K562 (cell line): ENCODE results near the gene ABR. TPM values are rescaled to one million over a fixed set of nuclear protein-coding genes. Genes with fewer than 3 reads are reported as not detected.

Experiments used
- ATAC-seq: fragments of 200-7000 bp; cut with Tn5 transposase; 3 replicates; pipeline ENCODE4 v1.9.1; 2020; ENCODE audit warnings: moderate library complexity
- BruUV-seq: library from RNA; stranded (reverse); fragments of 400-500 nt; replicated peaks from 2 replicates; lab custom pipeline; 2021; lab: Mats Ljungman, UMichigan
- CTCF ChIA-PET: fragments of 300-600 bp; formaldehyde crosslinking; extraction: SDS; loops from one replicate; lab custom pipeline; 2021; ENCODE audit warnings: low intra/inter-chr PET ratio; lab: Yijun Ruan, JAX
- POLR2A ChIA-PET: fragments of 300-600, 350-650 bp; sonication (Branson Sonifier 250); formaldehyde crosslinking; extraction: SDS; loops from one replicate; lab custom pipeline; 2021; ENCODE audit warnings: antibody characterized with exemption, inconsistent platforms; lab: Yijun Ruan, JAX
- DNase-seq, 4 experiments: peaks; one replicate each; pipeline versions ENCODE4 v3.0.0 to v3.0.0-alpha.2; 2011 to 2018; ENCODE audit warnings: low spot score in 3 of 4, mixed read lengths in 3 of 4; ENCODE audit errors: extremely low read depth in 1 of 4
- FAIRE-seq: peaks from 2 replicates; lab custom pipeline; 2011; peaks lifted over from hg19 to GRCh38; lab: Jason Lieb, UNC
- H2AFZ ChIP-seq: 2 replicates; pipeline ENCODE4 v1.6.0; 2011; ENCODE audit warnings: low read depth, low read length, control low read depth, inconsistent platforms
- H3K27ac ChIP-seq: fragments of 200-600 bp; 3 replicates; pipeline ENCODE4 v1.8.0; 2011; ENCODE audit warnings: low read depth, mild to moderate bottlenecking, control low read depth, inconsistent platforms, low read length, moderate library complexity, mixed read lengths; ENCODE audit errors: extremely low read depth
- H3K27me3 ChIP-seq, 2 experiments: fragments of 300-600 bp in 1 of 2; 2 replicates in 1 of 2; 3 replicates in 1 of 2; pipeline versions ENCODE4 v1.6.0 to v1.8.0; 2011; ENCODE audit warnings: inconsistent platforms in 2 of 2, low read length in 2 of 2, mild to moderate bottlenecking in 1 of 2, mixed read lengths in 1 of 2, moderate library complexity in 1 of 2; ENCODE audit not compliant: control insufficient read depth in 2 of 2, insufficient read depth in 2 of 2
- H3K36me3 ChIP-seq: fragments of 300-600 bp; 3 replicates; pipeline ENCODE4 v1.8.0; 2011; ENCODE audit warnings: mild to moderate bottlenecking, low read length, inconsistent platforms; ENCODE audit not compliant: control insufficient read depth, insufficient read depth
- H3K4me1 ChIP-seq, 2 experiments: fragments of 200-600 bp in 1 of 2; replicated peaks in 1 of 2; 2 replicates in 1 of 2; 3 replicates in 1 of 2; pipeline versions ENCODE4 v1.5.1 to v1.8.0; 2011; ENCODE audit warnings: inconsistent platforms in 2 of 2, low read length in 2 of 2, mild to moderate bottlenecking in 1 of 2, mixed read lengths in 1 of 2, moderate library complexity in 1 of 2; ENCODE audit not compliant: control insufficient read depth in 2 of 2, insufficient read depth in 2 of 2
- H3K4me2 ChIP-seq: 2 replicates; pipeline ENCODE4 v1.6.1; 2011; ENCODE audit warnings: low read length, control low read depth, inconsistent platforms, mixed read lengths; ENCODE audit not compliant: insufficient read depth
- H3K4me3 ChIP-seq: fragments of 200-600 bp; sonication (generic), shearing (Covaris generic); 2 replicates; pipeline ENCODE4 v1.5.1; 2016; ENCODE audit warnings: control low read depth, inconsistent platforms
- H3K79me2 ChIP-seq: fragments of 200-600 bp; 3 replicates; pipeline ENCODE4 v1.8.0; 2011; ENCODE audit warnings: low read length, inconsistent platforms; ENCODE audit not compliant: control insufficient read depth, insufficient read depth
- H3K9ac ChIP-seq, 2 experiments: 2 replicates each; pipeline versions ENCODE4 v1.6.0 to v1.6.1; 2011; ENCODE audit warnings: low read depth in 2 of 2, low read length in 2 of 2, control low read depth in 1 of 2, inconsistent platforms in 1 of 2, mild to moderate bottlenecking in 1 of 2, mixed read lengths in 1 of 2; ENCODE audit not compliant: insufficient read depth in 1 of 2
- H3K9me1 ChIP-seq: one replicate; pipeline ENCODE4 v1.6.0; 2011; ENCODE audit warnings: inconsistent platforms, mild to moderate bottlenecking, low read length, moderate library complexity; ENCODE audit not compliant: control insufficient read depth, insufficient read depth
- H3K9me3 ChIP-seq: replicated peaks from 2 replicates; pipeline ENCODE4 v1.5.1; 2011; ENCODE audit warnings: low read depth, low read length, inconsistent platforms; ENCODE audit not compliant: control insufficient read depth, insufficient read depth
- H4K20me1 ChIP-seq: replicated peaks from 2 replicates; pipeline ENCODE4 v1.6.1; 2011; ENCODE audit warnings: low read length, inconsistent platforms, mixed read lengths; ENCODE audit not compliant: control insufficient read depth, insufficient read depth
- FOXJ3 ChIP-seq: sonication (generic); formaldehyde crosslinking; IDR thresholded peaks from 2 replicates; pipeline ENCODE4 v1.4.0; 2020; ENCODE audit warnings: mild to moderate bottlenecking, missing genetic modification reagents
- GATAD2A ChIP-seq: fragments of 450-650 bp; IDR thresholded peaks from 2 replicates; pipeline ENCODE4 v1.6.1; 2017
- KHSRP ChIP-seq: fragments of 450-650 bp; IDR thresholded peaks from 2 replicates; pipeline ENCODE4 v1.6.1; 2017
- PHF8 ChIP-seq: fragments of 200-600 bp; sonication (generic); IDR thresholded peaks from 2 replicates; pipeline ENCODE4 v1.6.1; 2012; ENCODE audit warnings: mixed run types, mild to moderate bottlenecking, inconsistent platforms, low read length, moderate library complexity, borderline replicate concordance
- RCOR1 ChIP-seq, 2 experiments: IDR thresholded peaks; 2 replicates each; pipeline ENCODE4 v1.6.1; 2012; ENCODE audit warnings: low read depth in 2 of 2, low read length in 2 of 2, borderline replicate concordance in 1 of 2, improper control_type of control experiment in 1 of 2
- WGBS: fragments of 100-300 bp; shearing (Covaris generic); methylation state at CpG from one replicate; pipeline ENCODE4 v1.1.6; 2016; ENCODE audit warnings: low coverage, mixed read lengths; ENCODE audit not compliant: insufficient coverage; ENCODE audit errors: missing lambda C conversion rate; 5-methylcytosine and 5-hydroxymethylcytosine counted together
- in situ Hi-C: fragments of 300-500 bp; cut with MboI; formaldehyde crosslinking; loops from 4 replicates; pipeline ENCODE4 v1.15.0; 2018; ENCODE audit warnings: inconsistent platforms, mixed read lengths
- intact Hi-C: fragments of 100-400 bp; cut with micrococcal nuclease; formaldehyde crosslinking; loops from 2 replicates; pipeline ENCODE4 v1.14.2; 2022
- polyA plus RNA-seq, 8 experiments: library from polyadenylated mRNA; depleted of rRNA in 4 of 8; stranded (reverse) in 5 of 8; unstranded in 3 of 8; fragments of >200 nt; fragmentation: Nextera tagmentation in 2 of 8; fragmentation: Illumina TruSeq in 1 of 8; extraction: Ambion mirVana in 2 of 8; extraction: Trizol in 1 of 8; gene quantifications; 2 replicates each; pipeline versions ENCODE4 v1.2.1 to v1.2.3, GENCODE V29; 2011 to 2014; ENCODE audit warnings: inconsistent platforms in 1 of 8, missing spikeins in 1 of 8
- total RNA-seq, 7 experiments: library from RNA; depleted of rRNA in 6 of 7; stranded (reverse); fragments of >200 nt in 6 of 7; fragmentation: Illumina TruSeq in 2 of 7; extraction: Trizol in 2 of 7; gene quantifications; 2 replicates each; pipeline versions ENCODE4 v1.2.1 to v1.2.3, GENCODE V29; 2011 to 2021; ENCODE audit warnings: low replicate concordance in 1 of 7
- TF ChIP-seq, protein P1 (sequence below): sonication (generic); formaldehyde crosslinking; IDR thresholded peaks from 2 replicates; pipeline ENCODE4 v1.8.0; 2022; ENCODE audit warnings: missing genetic modification reagents, mild to moderate bottlenecking, borderline replicate concordance
- TF ChIP-seq, protein P2 (sequence below): fragments of 450-650 bp; formaldehyde crosslinking; IDR thresholded peaks from 2 replicates; pipeline ENCODE4 v1.4.0; 2020; ENCODE audit warnings: mild to moderate bottlenecking

ABR gene
- total and polyA plus RNA-seq, 9 of the 15 experiments (the other 6 are each of a cell fraction or from before 2014, with no cell fraction given), result 0.07 to 1.6 (median 0.37) TPM; not detected in 1

GRCh38 chr17:1011138-1011537 is 168.6 kb downstream of the ABR start:
- Histone ChIP-seq H4K20me1 (no peaks in the 10 kb centered on the region), H3K4me3 (no peak overlapping the region), H3K27ac (no peak overlapping the region), H3K9me3 (no peaks in the 10 kb centered on the region), H2AFZ (no peak overlapping the region), H3K79me2 (no peaks in the 10 kb centered on the region), H3K9me1 (no peaks in the 10 kb centered on the region), H3K27me3 (peaks cover 0 to 39% of the 10 kb centered on the region in 2 experiments; a peak in 2 of 5 replicates), H3K4me1 (peaks cover 0 to 19% of the 10 kb centered on the region in 2 experiments; a peak in 2 of 5 replicates), H3K4me2 (no peak overlapping the region), H3K36me3 (no peaks in the 10 kb centered on the region), H3K9ac (no peak overlapping the region)
- in situ Hi-C loops, result no loop called here
- FAIRE-seq (no peak), DNase-seq (no peak), ATAC-seq (no peak)
- TF ChIP-seq KHSRP (no peak), GATAD2A (no peak), PHF8 (no peak), RCOR1 (IDR thresholded peaks at IDR 0.05; ENCODE audit: borderline replicate concordance in 1 of 2, low read depth in 2 of 2, low read length in 2 of 2) (no peak), FOXJ3 (no peak)
- TF ChIP-seq, protein P1, sequence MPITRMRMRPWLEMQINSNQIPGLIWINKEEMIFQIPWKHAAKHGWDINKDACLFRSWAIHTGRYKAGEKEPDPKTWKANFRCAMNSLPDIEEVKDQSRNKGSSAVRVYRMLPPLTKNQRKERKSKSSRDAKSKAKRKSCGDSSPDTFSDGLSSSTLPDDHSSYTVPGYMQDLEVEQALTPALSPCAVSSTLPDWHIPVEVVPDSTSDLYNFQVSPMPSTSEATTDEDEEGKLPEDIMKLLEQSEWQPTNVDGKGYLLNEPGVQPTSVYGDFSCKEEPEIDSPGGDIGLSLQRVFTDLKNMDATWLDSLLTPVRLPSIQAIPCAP (CRISPR knock-in tag), result no peak
- TF ChIP-seq, protein P2, sequence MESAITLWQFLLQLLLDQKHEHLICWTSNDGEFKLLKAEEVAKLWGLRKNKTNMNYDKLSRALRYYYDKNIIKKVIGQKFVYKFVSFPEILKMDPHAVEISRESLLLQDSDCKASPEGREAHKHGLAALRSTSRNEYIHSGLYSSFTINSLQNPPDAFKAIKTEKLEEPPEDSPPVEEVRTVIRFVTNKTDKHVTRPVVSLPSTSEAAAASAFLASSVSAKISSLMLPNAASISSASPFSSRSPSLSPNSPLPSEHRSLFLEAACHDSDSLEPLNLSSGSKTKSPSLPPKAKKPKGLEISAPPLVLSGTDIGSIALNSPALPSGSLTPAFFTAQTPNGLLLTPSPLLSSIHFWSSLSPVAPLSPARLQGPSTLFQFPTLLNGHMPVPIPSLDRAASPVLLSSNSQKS (CRISPR knock-in tag), result no peak
- 6% methylated on average over 6 of the region's 10 CpGs for WGBS
- POLR2A ChIA-PET, result interaction anchor here (0.7 kb wide), 1 partner anchor 15 kb away, joined by 4 read pairs; no protein-coding TSS in a partner anchor
- BruUV-seq, result no TSS peak
- intact Hi-C loops, result no loop called here
- CTCF ChIA-PET, result no interaction called here
